ENCODE measurements around the gene SLC6A19. TPM values are rescaled to one million over a fixed set of nuclear protein-coding genes. Genes with fewer than 3 reads are reported as not detected.

SLC6A19 gene
- total and polyA plus RNA-seq, 2 donors (not counting 1 experiment from before 2014, with no cell fraction given): not detected

- H3K4me1 Mint-ChIP-seq: peaks cover 2% of the 10 kb centered on the region
- no peak overlapping the region for H3K4me3 Mint-ChIP-seq
- intact Hi-C loops (cut with micrococcal nuclease): loop anchor here (2.0 kb wide), 1 partner anchor 41 kb away; no protein-coding TSS in a partner anchor
- no peak overlapping the region for H3K27ac ChIP-seq (ENCODE audit: low read length in 2 of 2)
- ATAC-seq (ENCODE audit: low read depth): no peak
- peaks cover 0 to 9% (median 0%) of the 10 kb centered on the region in 3 donors for H3K9me3 ChIP-seq (ENCODE audit: control extremely low read depth in 1 of 3, control insufficient read depth in 2 of 3, insufficient read depth in 1 of 3, low read length in 2 of 3)
- CTCF ChIA-PET: no interaction called here
- H2AFZ ChIP-seq (ENCODE audit: insufficient read depth, low read depth, low read length, poor library complexity, severe bottlenecking): no peak overlapping the region
- H3K27me3 ChIP-seq (replicated peaks in 1 of 4; ENCODE audit: control extremely low read depth in 1 of 4, control insufficient read depth in 3 of 4, insufficient read depth in 4 of 4, low read length in 3 of 4): peaks cover 0 to 10% (median 1%) of the 10 kb centered on the region in 4 experiments
- 89% methylated on average over 24 of the region's 26 CpGs for WGBS (ENCODE audit: insufficient coverage)
- no peaks in the 10 kb centered on the region for H3K9me3 Mint-ChIP-seq (ENCODE audit: insufficient read depth)
- no peaks in the 10 kb centered on the region for H3K36me3 ChIP-seq (replicated peaks in 1 of 2; ENCODE audit: control extremely low read depth in 1 of 2, control insufficient read depth in 1 of 2, extremely low read depth in 1 of 2, insufficient read depth in 2 of 2, low read length in 1 of 2)
- no peaks in the 10 kb centered on the region for H3K27me3 Mint-ChIP-seq
- no peaks in the 10 kb centered on the region for H3K79me2 ChIP-seq (ENCODE audit: control insufficient read depth, insufficient read depth, low read length)
- H3K9ac ChIP-seq (ENCODE audit: low read length): no peak overlapping the region
- TF ChIP-seq CTCF (IDR thresholded peaks at IDR 0.05) (no peak), EZH2 (IDR thresholded peaks at IDR 0.05; ENCODE audit: borderline replicate concordance, insufficient read depth, low read depth, low read length, poor library complexity, severe bottlenecking) (no peak)
- no peaks in the 10 kb centered on the region for H3K4me1 ChIP-seq (ENCODE audit: control insufficient read depth in 2 of 2, insufficient read depth in 2 of 2, low read length in 2 of 2)
- H3K4me2 ChIP-seq (replicated peaks; ENCODE audit: low read depth, low read length, poor library complexity, severe bottlenecking): no peak overlapping the region
- POLR2A ChIA-PET: no interaction called here
- no peak overlapping the region for H3K4me3 ChIP-seq (ENCODE audit: control extremely low read depth in 1 of 5, extremely low read depth in 1 of 5, insufficient read depth in 1 of 5, low read depth in 2 of 5, low read length in 4 of 5)
- H4K20me1 ChIP-seq (ENCODE audit: control insufficient read depth, insufficient read depth, low read length, poor library complexity, severe bottlenecking): no peaks in the 10 kb centered on the region
- no peak for DNase-seq
- no peak overlapping the region for H3K27ac Mint-ChIP-seq
These were observed 25.5 kb upstream of the SLC6A19 start for GRCh38 chr5:1175801-1176472.

All from B cell (primary cell).